K562 (cell line): ENCODE measurements around the gene SLC12A9. TPM values are rescaled to one million over a fixed set of nuclear protein-coding genes. Genes with fewer than 3 reads are reported as not detected.

Experiments used
- ARID3A ChIP-seq: IDR thresholded peaks from 2 replicates; pipeline ENCODE4 v1.6.1; 2012; ENCODE audit warnings: low read depth, low read length, improper control_type of control experiment, borderline replicate concordance
- DLX4 ChIP-seq: fragments of 250-450 bp; sonication (Bioruptor Pico); IDR thresholded peaks from 2 replicates; pipeline ENCODE4 v1.6.1; 2021; ENCODE audit warnings: mild to moderate bottlenecking
- WHSC1 ChIP-seq: IDR thresholded peaks from one replicate; pipeline ENCODE4 v1.6.1; 2012; ENCODE audit warnings: low read length, control low read depth, inconsistent platforms
- polyA plus RNA-seq, 8 experiments: library from polyadenylated mRNA; depleted of rRNA in 4 of 8; stranded (reverse) in 5 of 8; unstranded in 3 of 8; fragments of >200 nt; fragmentation: Nextera tagmentation in 2 of 8; fragmentation: Illumina TruSeq in 1 of 8; extraction: Ambion mirVana in 2 of 8; extraction: Trizol in 1 of 8; gene quantifications; 2 replicates each; pipeline versions ENCODE4 v1.2.1 to v1.2.3, GENCODE V29; 2011 to 2014; ENCODE audit warnings: inconsistent platforms in 1 of 8, missing spikeins in 1 of 8
- total RNA-seq, 7 experiments: library from RNA; depleted of rRNA in 6 of 7; stranded (reverse); fragments of >200 nt in 6 of 7; fragmentation: Illumina TruSeq in 2 of 7; extraction: Trizol in 2 of 7; gene quantifications; 2 replicates each; pipeline versions ENCODE4 v1.2.1 to v1.2.3, GENCODE V29; 2011 to 2021; ENCODE audit warnings: low replicate concordance in 1 of 7
- TF ChIP-seq, protein P1 (sequence below), 2 experiments: fragments of 450-650 bp in 1 of 2; sonication (generic) in 1 of 2; formaldehyde crosslinking in 1 of 2; IDR thresholded peaks; 2 replicates each; pipeline versions ENCODE4 v1.7.1 to v1.9.0; 2016 to 2022; ENCODE audit warnings: inconsistent platforms in 1 of 2, mild to moderate bottlenecking in 1 of 2, missing genetic modification reagents in 1 of 2

SLC12A9 gene
- total and polyA plus RNA-seq, 9 of the 15 experiments (the other 6 are each of a cell fraction or from before 2014, with no cell fraction given), result 0.06 to 20.2 (median 10.7) TPM

GRCh38 chr7:100908512-100908911 lies 56.0 kb downstream of the SLC12A9 start (continued):
- TF ChIP-seq ARID3A (no peak), DLX4 (CRISPR knock-in tag) (no peak), WHSC1 (no peak)
- TF ChIP-seq, protein P1, sequence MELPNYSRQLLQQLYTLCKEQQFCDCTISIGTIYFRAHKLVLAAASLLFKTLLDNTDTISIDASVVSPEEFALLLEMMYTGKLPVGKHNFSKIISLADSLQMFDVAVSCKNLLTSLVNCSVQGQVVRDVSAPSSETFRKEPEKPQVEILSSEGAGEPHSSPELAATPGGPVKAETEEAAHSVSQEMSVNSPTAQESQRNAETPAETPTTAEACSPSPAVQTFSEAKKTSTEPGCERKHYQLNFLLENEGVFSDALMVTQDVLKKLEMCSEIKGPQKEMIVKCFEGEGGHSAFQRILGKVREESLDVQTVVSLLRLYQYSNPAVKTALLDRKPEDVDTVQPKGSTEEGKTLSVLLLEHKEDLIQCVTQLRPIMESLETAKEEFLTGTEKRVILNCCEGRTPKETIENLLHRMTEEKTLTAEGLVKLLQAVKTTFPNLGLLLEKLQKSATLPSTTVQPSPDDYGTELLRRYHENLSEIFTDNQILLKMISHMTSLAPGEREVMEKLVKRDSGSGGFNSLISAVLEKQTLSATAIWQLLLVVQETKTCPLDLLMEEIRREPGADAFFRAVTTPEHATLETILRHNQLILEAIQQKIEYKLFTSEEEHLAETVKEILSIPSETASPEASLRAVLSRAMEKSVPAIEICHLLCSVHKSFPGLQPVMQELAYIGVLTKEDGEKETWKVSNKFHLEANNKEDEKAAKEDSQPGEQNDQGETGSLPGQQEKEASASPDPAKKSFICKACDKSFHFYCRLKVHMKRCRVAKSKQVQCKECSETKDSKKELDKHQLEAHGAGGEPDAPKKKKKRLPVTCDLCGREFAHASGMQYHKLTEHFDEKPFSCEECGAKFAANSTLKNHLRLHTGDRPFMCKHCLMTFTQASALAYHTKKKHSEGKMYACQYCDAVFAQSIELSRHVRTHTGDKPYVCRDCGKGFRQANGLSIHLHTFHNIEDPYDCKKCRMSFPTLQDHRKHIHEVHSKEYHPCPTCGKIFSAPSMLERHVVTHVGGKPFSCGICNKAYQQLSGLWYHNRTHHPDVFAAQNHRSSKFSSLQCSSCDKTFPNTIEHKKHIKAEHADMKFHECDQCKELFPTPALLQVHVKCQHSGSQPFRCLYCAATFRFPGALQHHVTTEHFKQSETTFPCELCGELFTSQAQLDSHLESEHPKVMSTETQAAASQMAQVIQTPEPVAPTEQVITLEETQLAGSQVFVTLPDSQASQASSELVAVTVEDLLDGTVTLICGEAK (IDR thresholded peaks at IDR 0.05), result no peak
- TF ChIP-seq, protein P1 (CRISPR knock-in tag; IDR thresholded peaks at IDR 0.05), result no peak
